ENCODE measurements around the gene EVC2.

EVC2 gene

GRCh38 chr4:5708449-5709206 lies at the start of gene EVC2:
Gene EVC2 (minus strand): TSS chr4:5708559. CDS start chr4:5708513, 46 bp downstream.
- Histone ChIP-seq H3K4me1 (ENCODE audit: control insufficient read depth, insufficient read depth, low read length) (peaks cover 5% of the 10 kb centered on the region), H3K4me3 (ENCODE audit: low read length) (no peak within 1 kb of the TSS), H3K36me3 (ENCODE audit: control insufficient read depth, insufficient read depth, low read length) (no peaks in the 10 kb centered on the region), H3K9ac (ENCODE audit: low read length) (peak within 1 kb of the TSS; percentile 45), H3K27me3 (ENCODE audit: control insufficient read depth, insufficient read depth, low read length) (peaks cover 43% of the 10 kb centered on the region), H3K9me3 (ENCODE audit: control insufficient read depth, low read length) (no peaks in the 10 kb centered on the region)

- H3K4me3 ChIP-seq (ENCODE audit: low read length), result no peak overlapping the region
- no peaks in the 10 kb centered on the region for H3K4me1 ChIP-seq (ENCODE audit: control insufficient read depth, insufficient read depth, low read length)
- no peaks in the 10 kb centered on the region for H3K36me3 ChIP-seq (ENCODE audit: control insufficient read depth, insufficient read depth, low read length)
- H3K9me3 ChIP-seq (ENCODE audit: control insufficient read depth, low read length), result no peaks in the 10 kb centered on the region
- H3K27me3 ChIP-seq (ENCODE audit: control insufficient read depth, insufficient read depth, low read length), result no peaks in the 10 kb centered on the region
- H3K9ac ChIP-seq (ENCODE audit: low read length), result no peak overlapping the region
Observed at GRCh38 chr4:5757954-5758353, 49.6 kb upstream of the EVC2 start.

GRCh38 chr4:5757536-5757935 lies 49.2 kb upstream of the EVC2 start:
- Histone ChIP-seq H3K4me3 (ENCODE audit: low read length) (no peak overlapping the region), H3K9me3 (ENCODE audit: control insufficient read depth, low read length) (no peaks in the 10 kb centered on the region), H3K36me3 (ENCODE audit: control insufficient read depth, insufficient read depth, low read length) (no peaks in the 10 kb centered on the region)

GRCh38 chr4:5757091-5757490 lies 48.7 kb upstream of the EVC2 start:
- no peaks in the 10 kb centered on the region for H3K27me3 ChIP-seq (ENCODE audit: control insufficient read depth, insufficient read depth, low read length)
- no peak overlapping the region for H3K4me3 ChIP-seq (ENCODE audit: low read length)
- H3K4me1 ChIP-seq (ENCODE audit: control insufficient read depth, insufficient read depth, low read length), result no peaks in the 10 kb centered on the region
- no peaks in the 10 kb centered on the region for H3K9me3 ChIP-seq (ENCODE audit: control insufficient read depth, low read length)
- no peaks in the 10 kb centered on the region for H3K36me3 ChIP-seq (ENCODE audit: control insufficient read depth, insufficient read depth, low read length)
- no peak overlapping the region for H3K9ac ChIP-seq (ENCODE audit: low read length)

More at GRCh38 chr4:5757536-5757935, 49.2 kb upstream of the EVC2 start:
- Histone ChIP-seq H3K4me1 (ENCODE audit: control insufficient read depth, insufficient read depth, low read length) (no peaks in the 10 kb centered on the region), H3K27me3 (ENCODE audit: control insufficient read depth, insufficient read depth, low read length) (no peaks in the 10 kb centered on the region), H3K9ac (ENCODE audit: low read length) (no peak overlapping the region)

- H3K9me3 ChIP-seq (ENCODE audit: control insufficient read depth, low read length), result no peaks in the 10 kb centered on the region
- H3K4me1 ChIP-seq (ENCODE audit: control insufficient read depth, insufficient read depth, low read length), result no peaks in the 10 kb centered on the region
- H3K4me3 ChIP-seq (ENCODE audit: low read length), result no peak overlapping the region
- no peaks in the 10 kb centered on the region for H3K36me3 ChIP-seq (ENCODE audit: control insufficient read depth, insufficient read depth, low read length)
- no peaks in the 10 kb centered on the region for H3K27me3 ChIP-seq (ENCODE audit: control insufficient read depth, insufficient read depth, low read length)
- no peak overlapping the region for H3K9ac ChIP-seq (ENCODE audit: low read length)
Observed at GRCh38 chr4:5756271-5756670, 47.9 kb upstream of the EVC2 start.

- H3K36me3 ChIP-seq (ENCODE audit: control insufficient read depth, insufficient read depth, low read length), result no peaks in the 10 kb centered on the region
Observed at GRCh38 chr4:5755679-5756078, 47.3 kb upstream of the EVC2 start.

GRCh38 chr4:5755161-5755560 lies 46.8 kb upstream of the EVC2 start:
- Histone ChIP-seq H3K9ac (ENCODE audit: low read length) (no peak overlapping the region), H3K36me3 (ENCODE audit: control insufficient read depth, insufficient read depth, low read length) (no peaks in the 10 kb centered on the region), H3K27me3 (ENCODE audit: control insufficient read depth, insufficient read depth, low read length) (no peaks in the 10 kb centered on the region), H3K9me3 (ENCODE audit: control insufficient read depth, low read length) (no peaks in the 10 kb centered on the region), H3K4me3 (ENCODE audit: low read length) (no peak overlapping the region), H3K4me1 (ENCODE audit: control insufficient read depth, insufficient read depth, low read length) (no peaks in the 10 kb centered on the region)

More at GRCh38 chr4:5755679-5756078, 47.3 kb upstream of the EVC2 start:
- Histone ChIP-seq H3K9ac (ENCODE audit: low read length) (no peak overlapping the region), H3K9me3 (ENCODE audit: control insufficient read depth, low read length) (no peaks in the 10 kb centered on the region), H3K4me3 (ENCODE audit: low read length) (no peak overlapping the region), H3K4me1 (ENCODE audit: control insufficient read depth, insufficient read depth, low read length) (no peaks in the 10 kb centered on the region), H3K27me3 (ENCODE audit: control insufficient read depth, insufficient read depth, low read length) (no peaks in the 10 kb centered on the region)

GRCh38 chr4:5754529-5754881 lies 46.1 kb upstream of the EVC2 start:
- Histone ChIP-seq H3K4me1 (ENCODE audit: control insufficient read depth, insufficient read depth, low read length) (no peaks in the 10 kb centered on the region), H3K36me3 (ENCODE audit: control insufficient read depth, insufficient read depth, low read length) (no peaks in the 10 kb centered on the region), H3K9ac (ENCODE audit: low read length) (no peak overlapping the region), H3K27me3 (ENCODE audit: control insufficient read depth, insufficient read depth, low read length) (no peaks in the 10 kb centered on the region), H3K9me3 (ENCODE audit: control insufficient read depth, low read length) (no peaks in the 10 kb centered on the region), H3K4me3 (ENCODE audit: low read length) (no peak overlapping the region)

- H3K27me3 ChIP-seq (ENCODE audit: control insufficient read depth, insufficient read depth, low read length), result no peaks in the 10 kb centered on the region
- H3K9ac ChIP-seq (ENCODE audit: low read length), result no peak overlapping the region
- H3K4me1 ChIP-seq (ENCODE audit: control insufficient read depth, insufficient read depth, low read length), result no peaks in the 10 kb centered on the region
- no peaks in the 10 kb centered on the region for H3K9me3 ChIP-seq (ENCODE audit: control insufficient read depth, low read length)
- H3K36me3 ChIP-seq (ENCODE audit: control insufficient read depth, insufficient read depth, low read length), result no peaks in the 10 kb centered on the region
- H3K4me3 ChIP-seq (ENCODE audit: low read length), result no peak overlapping the region
Observed at GRCh38 chr4:5753766-5754528, 45.6 kb upstream of the EVC2 start.

- Histone ChIP-seq H3K9me3 (ENCODE audit: control insufficient read depth, low read length) (no peaks in the 10 kb centered on the region), H3K9ac (ENCODE audit: low read length) (no peak overlapping the region), H3K4me1 (ENCODE audit: control insufficient read depth, insufficient read depth, low read length) (no peaks in the 10 kb centered on the region), H3K36me3 (ENCODE audit: control insufficient read depth, insufficient read depth, low read length) (no peaks in the 10 kb centered on the region), H3K27me3 (ENCODE audit: control insufficient read depth, insufficient read depth, low read length) (no peaks in the 10 kb centered on the region), H3K4me3 (ENCODE audit: low read length) (no peak overlapping the region)
Observed at GRCh38 chr4:5753366-5753765, 45.0 kb upstream of the EVC2 start.

GRCh38 chr4:5752376-5753184 lies 44.2 kb upstream of the EVC2 start:
- Histone ChIP-seq H3K36me3 (ENCODE audit: control insufficient read depth, insufficient read depth, low read length) (no peaks in the 10 kb centered on the region), H3K4me1 (ENCODE audit: control insufficient read depth, insufficient read depth, low read length) (no peaks in the 10 kb centered on the region), H3K9ac (ENCODE audit: low read length) (no peak overlapping the region), H3K4me3 (ENCODE audit: low read length) (no peak overlapping the region), H3K27me3 (ENCODE audit: control insufficient read depth, insufficient read depth, low read length) (no peaks in the 10 kb centered on the region), H3K9me3 (ENCODE audit: control insufficient read depth, low read length) (no peaks in the 10 kb centered on the region)
